Loucy (cell line): ENCODE measurements around the gene RBM8A.

Source experiments
- EZH2phosphoT487 ChIP-seq: fragments of 200-600 bp; IDR thresholded peaks from 2 replicates; pipeline ENCODE4 v1.6.1; 2018; ENCODE audit warnings: antibody characterized with exemption, mild to moderate bottlenecking, moderate library complexity, borderline replicate concordance
- TF ChIP-seq, protein P1 (sequence below): fragments of 200-600 bp; sonication (generic); conservative IDR thresholded peaks from 2 replicates; pipeline ENCODE4 v1.5.1; 2014; ENCODE audit warnings: mild to moderate bottlenecking, antibody characterized with exemption, low read length

DNA sequence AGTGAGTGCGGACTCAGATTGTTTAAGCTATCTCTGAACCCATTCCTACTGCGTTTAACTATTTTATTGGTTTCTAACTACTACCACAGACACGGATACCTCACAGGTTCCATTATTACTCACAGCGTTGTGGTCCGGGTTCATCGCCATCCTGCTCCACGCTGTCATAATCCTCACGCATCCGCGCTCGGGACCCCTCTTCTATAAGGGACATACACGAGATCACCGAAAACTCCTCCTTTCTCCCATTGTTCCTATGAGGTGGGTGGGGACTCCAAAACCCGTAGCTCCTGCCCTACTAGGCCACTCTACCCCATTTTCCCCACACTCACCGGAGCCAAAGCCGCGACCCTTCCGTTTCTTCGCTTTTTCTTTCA lies 610 bp downstream of the RBM8A start:
- no peak for TF ChIP-seq EZH2phosphoT487
- TF ChIP-seq, protein P1, sequence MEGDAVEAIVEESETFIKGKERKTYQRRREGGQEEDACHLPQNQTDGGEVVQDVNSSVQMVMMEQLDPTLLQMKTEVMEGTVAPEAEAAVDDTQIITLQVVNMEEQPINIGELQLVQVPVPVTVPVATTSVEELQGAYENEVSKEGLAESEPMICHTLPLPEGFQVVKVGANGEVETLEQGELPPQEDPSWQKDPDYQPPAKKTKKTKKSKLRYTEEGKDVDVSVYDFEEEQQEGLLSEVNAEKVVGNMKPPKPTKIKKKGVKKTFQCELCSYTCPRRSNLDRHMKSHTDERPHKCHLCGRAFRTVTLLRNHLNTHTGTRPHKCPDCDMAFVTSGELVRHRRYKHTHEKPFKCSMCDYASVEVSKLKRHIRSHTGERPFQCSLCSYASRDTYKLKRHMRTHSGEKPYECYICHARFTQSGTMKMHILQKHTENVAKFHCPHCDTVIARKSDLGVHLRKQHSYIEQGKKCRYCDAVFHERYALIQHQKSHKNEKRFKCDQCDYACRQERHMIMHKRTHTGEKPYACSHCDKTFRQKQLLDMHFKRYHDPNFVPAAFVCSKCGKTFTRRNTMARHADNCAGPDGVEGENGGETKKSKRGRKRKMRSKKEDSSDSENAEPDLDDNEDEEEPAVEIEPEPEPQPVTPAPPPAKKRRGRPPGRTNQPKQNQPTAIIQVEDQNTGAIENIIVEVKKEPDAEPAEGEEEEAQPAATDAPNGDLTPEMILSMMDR: no peak
